Body of pancreas (tissue), 4 donors: ENCODE results near the gene HSPA1B. TPM values are rescaled to one million over a fixed set of nuclear protein-coding genes. Genes with fewer than 3 reads are reported as not detected.

Source experiments
- ATAC-seq: fragments of 150-250 bp; one replicate; pipeline ENCODE4 v1.9.1; 2016
- DNase-seq, 4 donors: peaks; one replicate each; pipeline ENCODE4 v3.0.0-alpha.2; 2019
- H3K27ac ChIP-seq, 4 donors: fragments of 200-600 bp; sonication (generic); 1 replicate in 3 of 4; 2 replicates in 1 of 4; pipeline versions ENCODE4 v1.5.1 to v1.6.1; 2016 to 2019; ENCODE audit warnings: mild to moderate bottlenecking in 1 of 4, mixed read lengths in 1 of 4, moderate library complexity in 1 of 4
- H3K27me3 ChIP-seq, 2 donors: fragments of 200-600 bp; sonication (generic); one replicate each; pipeline ENCODE4 v1.6.0; 2016; ENCODE audit warnings: mild to moderate bottlenecking in 1 of 2
- H3K36me3 ChIP-seq, 2 donors: fragments of 200-600 bp; sonication (generic); replicated peaks in 1 of 2; 2 replicates each; pipeline ENCODE4 v1.5.1; 2016; ENCODE audit warnings: low read depth in 2 of 2; ENCODE audit not compliant: insufficient read depth in 1 of 2
- H3K4me1 ChIP-seq: fragments of 200-600 bp; sonication (generic); one replicate; pipeline ENCODE4 v1.6.0; 2016
- H3K4me3 ChIP-seq, 2 donors: fragments of 200-600 bp; sonication (generic); 1 replicate in 1 of 2; 2 replicates in 1 of 2; pipeline ENCODE4 v1.5.1; 2016 to 2019
- H3K9me3 ChIP-seq, 3 donors: fragments of 200-600 bp; sonication (generic); 1 replicate in 2 of 3; 2 replicates in 1 of 3; pipeline ENCODE4 v1.5.1; 2016
- CTCF ChIP-seq, 7 experiments: fragments of 450-650 bp in 4 of 7; fragments of 200-600 bp in 3 of 7; sonication (generic) in 3 of 7; IDR thresholded peaks; one replicate each; pipeline ENCODE4 v1.5.1; 2016 to 2019; ENCODE audit warnings: antibody characterized with exemption in 7 of 7
- POLR2A ChIP-seq, 3 donors: fragments of 450-650 bp; IDR thresholded peaks; one replicate each; pipeline ENCODE4 v1.6.1; 2016; ENCODE audit warnings: antibody characterized with exemption in 3 of 3, mild to moderate bottlenecking in 2 of 3
- WGBS, 2 donors: methylation state at CpG; one replicate each; pipeline ENCODE4 v1.1.5; 2017; 5-methylcytosine and 5-hydroxymethylcytosine counted together
- intact Hi-C: fragments of 100-400 bp; cut with DNase I; formaldehyde crosslinking; loops from one replicate; pipeline ENCODE4 v1.15.1; 2023
- total RNA-seq, 2 donors: library from RNA; depleted of rRNA; stranded (reverse); fragments of >200 nt; gene quantifications; one replicate each; pipeline ENCODE4 v1.1.0, GENCODE V29; 2016

The HSPA1B gene
- total RNA-seq, 2 donors from 2014 or later, result 87.0 to 131 TPM

DNA sequence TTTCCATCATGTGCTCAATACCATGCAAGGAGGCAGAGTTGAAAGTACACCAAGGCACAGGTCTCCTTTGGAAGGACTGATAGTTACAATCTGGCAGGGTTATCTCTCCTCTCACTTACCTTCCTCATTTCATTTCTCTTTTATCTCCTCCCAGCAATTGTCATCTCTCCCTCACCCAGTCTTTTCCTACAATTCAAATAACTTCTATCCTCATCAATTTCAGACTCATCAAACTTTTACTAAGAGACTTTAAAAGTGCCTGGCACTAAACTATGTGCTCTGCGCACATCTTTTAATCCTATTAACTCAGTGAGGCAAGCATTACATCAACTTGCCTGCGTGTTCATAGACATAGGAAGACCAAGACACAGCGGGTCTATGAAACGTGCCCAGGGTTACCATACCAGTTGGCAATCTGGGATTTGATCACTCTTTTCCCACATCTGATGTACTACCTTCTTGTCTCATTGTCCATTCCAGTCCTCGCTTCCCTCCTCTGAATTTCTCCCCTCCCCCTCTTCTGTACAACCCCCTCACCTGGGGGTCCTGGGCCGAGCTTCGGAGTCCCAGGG lies 33.2 kb upstream of the HSPA1B start:
- intact Hi-C loops, result no loop called here
- TF ChIP-seq CTCF (IDR thresholded peaks at IDR 0.05), result no peak
- peak in 1 of 3 donors; percentile 20 for TF ChIP-seq POLR2A (IDR thresholded peaks at IDR 0.05)
- peaks cover 22% of the 10 kb centered on the region for H3K4me1 ChIP-seq
- no peaks in the 10 kb centered on the region for H3K9me3 ChIP-seq
- H3K4me3 ChIP-seq, result peak overlapping the region; percentile 41 to 78
- ATAC-seq (no peak), DNase-seq (no peak)
- peaks cover 0 to 3% of the 10 kb centered on the region in 2 donors for H3K36me3 ChIP-seq
- H3K27ac ChIP-seq, result peak overlapping the region; percentile 94 to 100 (median 94)
- WGBS, 2 donors, result 9 to 11% methylated on average over 6 to 7 of the region's 7 CpGs
- no peaks in the 10 kb centered on the region for H3K27me3 ChIP-seq

- no peak for TF ChIP-seq CTCF (IDR thresholded peaks at IDR 0.05)
- Histone ChIP-seq H3K4me3 (peak overlapping the region; percentile 41 to 78), H3K36me3 (peaks cover 0 to 3% of the 10 kb centered on the region in 2 donors), H3K27ac (peak overlapping the region; percentile 94 to 100 (median 94)), H3K27me3 (no peaks in the 10 kb centered on the region), H3K9me3 (no peaks in the 10 kb centered on the region), H3K4me1 (peaks cover 22% of the 10 kb centered on the region)
- intact Hi-C loops, result no loop called here
- ATAC-seq, result peak; percentile 20
- DNase-seq, result no peak
- WGBS, 2 donors, result 1% methylated on average over 19 to 44 of the region's 44 CpGs
Measured at GRCh38 chr6:31794866-31795615, 32.5 kb upstream of the HSPA1B start.

GRCh38 chr6:31795616-31796298 lies 31.8 kb upstream of the HSPA1B start, which contains the start of gene VARS1:
Gene VARS1, minus strand, starts transcription at chr6:31795752. Its CDS starts 535 bp downstream, at chr6:31795217.
- ATAC-seq (peak; percentile 97), DNase-seq (peak; percentile 92 to 93 (median 92))
- TF ChIP-seq CTCF (IDR thresholded peaks at IDR 0.05), result peak; percentile 68 to 98 (median 88)
- peak; percentile 38 to 60 (median 49) for TF ChIP-seq POLR2A (IDR thresholded peaks at IDR 0.05)
- Histone ChIP-seq H3K36me3 (peaks cover 0 to 3% of the 10 kb centered on the region in 2 donors), H3K4me1 (peaks cover 22% of the 10 kb centered on the region), H3K9me3 (no peaks in the 10 kb centered on the region), H3K27me3 (no peaks in the 10 kb centered on the region), H3K4me3 (peak within 1 kb of the TSS; percentile 41 to 78), H3K27ac (peak within 1 kb of the TSS; percentile 94 to 100 (median 94))
- WGBS, 2 donors, result 0% methylated on average over 8 to 35 of the region's 75 CpGs
- intact Hi-C loops, result no loop called here

GRCh38 chr6:31796993-31797385 lies 30.5 kb upstream of the HSPA1B start:
- no peaks in the 10 kb centered on the region for H3K27me3 ChIP-seq
- peaks cover 22% of the 10 kb centered on the region for H3K4me1 ChIP-seq
- H3K4me3 ChIP-seq, result no peak overlapping the region
- no peaks in the 10 kb centered on the region for H3K36me3 ChIP-seq
- DNase-seq (no peak), ATAC-seq (no peak)
- H3K27ac ChIP-seq, result peak overlapping the region in 1 of 4 donors; percentile 95
- H3K9me3 ChIP-seq, result no peaks in the 10 kb centered on the region
- 86 to 95% methylated on average over 2 of the region's 2 CpGs for WGBS, 2 donors
- intact Hi-C loops, result no loop called here
- TF ChIP-seq POLR2A (IDR thresholded peaks at IDR 0.05), result no peak
- no peak for TF ChIP-seq CTCF (IDR thresholded peaks at IDR 0.05)
